ENCODE data around the gene NSF.
"Not testable (repeated sequence)": the region's sequence is repeated elsewhere in the genome, so short reads cannot be mapped to it uniquely, and the experiment has no call there.

- not testable (repeated sequence) for TF ChIP-seq CTCF (IDR thresholded peaks at IDR 0.05; ENCODE audit: insufficient read depth, low read length); POLR2AphosphoS5 (IDR thresholded peaks at IDR 0.05; ENCODE audit: low read depth); GABPA (IDR thresholded peaks at IDR 0.05; ENCODE audit: low read depth)
Measured at GRCh38 chr17:46591332-46591731, 863 bp downstream of the NSF start.

All from HL-60 (cell line).